A549 (cell line): ENCODE data around the gene GNB5. TPM values are rescaled to one million over a fixed set of nuclear protein-coding genes. Genes with fewer than 3 reads are reported as not detected.

ENCODE experiments used
- ATAC-seq, 2 experiments: fragments of 200-7000 bp in 1 of 2; fragments of >200 bp in 1 of 2; cut with Nextera tagmentation in 1 of 2; cut with Tn5 transposase in 1 of 2; 3 replicates each; pipeline versions ENCODE4 v1.8.0 to v1.9.1; 2018 to 2020; ENCODE audit warnings: mild to moderate bottlenecking in 1 of 2, moderate library complexity in 1 of 2
- CTCF ChIA-PET: fragments of 300-600 bp; sonication (Branson Sonifier 250); formaldehyde crosslinking; extraction: SDS; loops from one replicate; lab custom pipeline; 2021; ENCODE audit warnings: antibody characterized with exemption, inconsistent platforms; lab: Yijun Ruan, JAX
- POLR2A ChIA-PET: fragments of 350-600 bp; formaldehyde crosslinking; extraction: SDS; loops from one replicate; lab custom pipeline; 2021; ENCODE audit warnings: antibody characterized with exemption, inconsistent platforms; lab: Yijun Ruan, JAX
- DNase-seq, 2 experiments: peaks; one replicate each; pipeline versions ENCODE4 v3.0.0 to v3.0.0-alpha.2; 2011 to 2016; ENCODE audit warnings: low read depth in 1 of 2, low spot score in 1 of 2
- FAIRE-seq: peaks from 2 replicates; lab custom pipeline; 2011; peaks lifted over from hg19 to GRCh38; lab: Jason Lieb, UNC
- H3K27ac ChIP-seq, 2 experiments: fragments of >200 bp; sonication (Bioruptor Twin); formaldehyde crosslinking; 3 replicates each; pipeline ENCODE4 v1.5.1; 2016 to 2017
- H3K4me1 ChIP-seq: fragments of >200 bp; sonication (Bioruptor Twin); formaldehyde crosslinking; 3 replicates; pipeline ENCODE4 v1.6.1; 2016
- H3K4me2 ChIP-seq: fragments of >200 bp; sonication (Bioruptor Twin); formaldehyde crosslinking; 3 replicates; pipeline ENCODE4 v1.6.1; 2016
- H3K4me3 ChIP-seq: fragments of >200 bp; sonication (Bioruptor Twin); formaldehyde crosslinking; 3 replicates; pipeline ENCODE4 v1.5.1; 2016
- H3K9me3 ChIP-seq: fragments of >200 bp; sonication (Bioruptor Twin); formaldehyde crosslinking; 3 replicates; pipeline ENCODE4 v1.6.1; 2016
- CHD2 ChIP-seq: fragments of 150-350 bp; IDR thresholded peaks from 2 replicates; pipeline ENCODE4 v1.6.1; 2014; ENCODE audit warnings: low read length; ENCODE audit not compliant: partially characterized antibody
- FOXS1 ChIP-seq: fragments of 250-450 bp; sonication (Bioruptor Pico); IDR thresholded peaks from 2 replicates; pipeline ENCODE4 v1.5.0; 2020; ENCODE audit warnings: mild to moderate bottlenecking, moderate library complexity
- HOXB13 ChIP-seq: fragments of 250-450 bp; sonication (Bioruptor Pico); IDR thresholded peaks from 2 replicates; pipeline ENCODE4 v1.5.0; 2020; ENCODE audit warnings: low read depth, mild to moderate bottlenecking, moderate library complexity
- JUNB ChIP-seq: fragments of >200 bp; sonication (Bioruptor Twin); formaldehyde crosslinking; IDR thresholded peaks from 2 replicates; pipeline ENCODE4 v1.6.1; 2016
- KDM1A ChIP-seq: fragments of 200-600 bp; sonication (generic); IDR thresholded peaks from 2 replicates; pipeline ENCODE4 v1.6.1; 2016; ENCODE audit warnings: low read depth, mild to moderate bottlenecking
- MAFK ChIP-seq: fragments of 450-650 bp; IDR thresholded peaks from 2 replicates; pipeline ENCODE4 v1.6.1; 2014; ENCODE audit not compliant: partially characterized antibody
- MAX ChIP-seq: IDR thresholded peaks from 2 replicates; pipeline ENCODE4 v1.6.1; 2012
- MAZ ChIP-seq: fragments of 150-350 bp; IDR thresholded peaks from 2 replicates; pipeline ENCODE4 v1.6.1; 2014; ENCODE audit warnings: antibody characterized with exemption, low read depth, low read length, borderline replicate concordance
- NFE2L2 ChIP-seq: fragments of 150-350 bp; conservative IDR thresholded peaks from 2 replicates; pipeline ENCODE4 v1.6.1; 2014; ENCODE audit warnings: low read length
- NR3C1 ChIP-seq: fragments of >200 bp; sonication (Bioruptor Twin); formaldehyde crosslinking; IDR thresholded peaks from 3 replicates; pipeline ENCODE4 v1.6.1; 2017
- POLR2AphosphoS2 ChIP-seq: conservative IDR thresholded peaks from 2 replicates; pipeline ENCODE4 v1.6.1; 2012; ENCODE audit warnings: low read length, improper control_type of control experiment, inconsistent platforms
- REST ChIP-seq: fragments of 200-600 bp; sonication (generic); IDR thresholded peaks from 2 replicates; pipeline ENCODE4 v1.6.1; 2016; ENCODE audit warnings: antibody characterized with exemption, mild to moderate bottlenecking, moderate library complexity
- RFX5 ChIP-seq: fragments of 450-650 bp; IDR thresholded peaks from 2 replicates; pipeline ENCODE4 v1.7.1; 2014; ENCODE audit warnings: antibody characterized with exemption, mild to moderate bottlenecking, moderate library complexity
- SREBF2 ChIP-seq: fragments of 450-650 bp; IDR thresholded peaks from 2 replicates; pipeline ENCODE4 v1.6.1; 2014; ENCODE audit warnings: mild to moderate bottlenecking, moderate library complexity
- USF2 ChIP-seq: fragments of 450-650 bp; IDR thresholded peaks from 2 replicates; pipeline ENCODE4 v1.6.1; 2014; ENCODE audit warnings: antibody characterized with exemption
- ZSCAN20 ChIP-seq: fragments of 250-450 bp; sonication (Bioruptor Pico); IDR thresholded peaks from 2 replicates; pipeline ENCODE4 v1.8.0; 2022; ENCODE audit warnings: mild to moderate bottlenecking, moderate library complexity
- WGBS: methylation state at CpG from one replicate; pipeline ENCODE4 v1.1.6; 2017; ENCODE audit errors: missing lambda C conversion rate; 5-methylcytosine and 5-hydroxymethylcytosine counted together
- polyA plus RNA-seq, 4 experiments: library from polyadenylated mRNA; depleted of rRNA in 3 of 4; stranded (reverse); fragments of >200 nt; fragmentation: RNase III in 1 of 4; extraction: RNeasy Plus Mini Kit Qiagen cat#74134 plus additional on column Dnase treatment in 1 of 4; gene quantifications; 2 replicates in 3 of 4; 3 replicates in 1 of 4; pipeline ENCODE4 v1.2.3, GENCODE V29; 2011 to 2017
- TF ChIP-seq, protein P1 (sequence below): fragments of 150-350 bp; IDR thresholded peaks from 2 replicates; pipeline ENCODE4 v1.6.1; 2014; ENCODE audit warnings: low read depth, mild to moderate bottlenecking, low read length
- TF ChIP-seq, protein P2 (sequence below): IDR thresholded peaks from 2 replicates; pipeline ENCODE4 v1.6.1; 2012

The GNB5 gene
- polyA plus RNA-seq, 2 of the 4 experiments (the other 2 are of a cell fraction): 57.2 to 67.5 TPM

GRCh38 chr15:52094811-52095584, 96.2 kb downstream of the GNB5 start:
- CTCF ChIA-PET: interaction anchor here (0.9 to 1.9 kb wide), 7 partner anchors 13 to 108 kb away, joined by 3 to 15 read pairs (median 4); no protein-coding TSS in a partner anchor
- 88% methylated on average over 12 of the region's 12 CpGs for WGBS
- FAIRE-seq: peak; percentile 28
- ATAC-seq: no peak
- H3K4me3 ChIP-seq: no peak overlapping the region
- peaks cover 43% of the 10 kb centered on the region for H3K4me1 ChIP-seq
- peak overlapping the region; percentile 83 to 91 for H3K27ac ChIP-seq
- peak overlapping the region; percentile 67 for H3K4me2 ChIP-seq
- TF ChIP-seq POLR2AphosphoS2 (no peak), HOXB13 (CRISPR knock-in tag) (no peak), RFX5 (no peak), FOXS1 (no peak), NFE2L2 (no peak), SREBF2 (no peak), NR3C1 (no peak), REST (no peak), KDM1A (no peak), CHD2 (no peak), MAX (no peak), ZSCAN20 (CRISPR knock-in tag) (no peak), JUNB (no peak), USF2 (no peak), MAZ (no peak), MAFK (no peak)
- TF ChIP-seq, protein P1, sequence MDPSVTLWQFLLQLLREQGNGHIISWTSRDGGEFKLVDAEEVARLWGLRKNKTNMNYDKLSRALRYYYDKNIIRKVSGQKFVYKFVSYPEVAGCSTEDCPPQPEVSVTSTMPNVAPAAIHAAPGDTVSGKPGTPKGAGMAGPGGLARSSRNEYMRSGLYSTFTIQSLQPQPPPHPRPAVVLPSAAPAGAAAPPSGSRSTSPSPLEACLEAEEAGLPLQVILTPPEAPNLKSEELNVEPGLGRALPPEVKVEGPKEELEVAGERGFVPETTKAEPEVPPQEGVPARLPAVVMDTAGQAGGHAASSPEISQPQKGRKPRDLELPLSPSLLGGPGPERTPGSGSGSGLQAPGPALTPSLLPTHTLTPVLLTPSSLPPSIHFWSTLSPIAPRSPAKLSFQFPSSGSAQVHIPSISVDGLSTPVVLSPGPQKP: no peak
- TF ChIP-seq, protein P2, sequence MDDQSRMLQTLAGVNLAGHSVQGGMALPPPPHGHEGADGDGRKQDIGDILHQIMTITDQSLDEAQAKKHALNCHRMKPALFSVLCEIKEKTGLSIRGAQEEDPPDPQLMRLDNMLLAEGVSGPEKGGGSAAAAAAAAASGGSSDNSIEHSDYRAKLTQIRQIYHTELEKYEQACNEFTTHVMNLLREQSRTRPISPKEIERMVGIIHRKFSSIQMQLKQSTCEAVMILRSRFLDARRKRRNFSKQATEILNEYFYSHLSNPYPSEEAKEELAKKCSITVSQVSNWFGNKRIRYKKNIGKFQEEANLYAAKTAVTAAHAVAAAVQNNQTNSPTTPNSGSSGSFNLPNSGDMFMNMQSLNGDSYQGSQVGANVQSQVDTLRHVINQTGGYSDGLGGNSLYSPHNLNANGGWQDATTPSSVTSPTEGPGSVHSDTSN: no peak
- TF ChIP-seq, all 56 proteins: peak for 0
- POLR2A ChIA-PET: interaction anchor here (1.0 kb wide), 1 partner anchor 85 kb away, joined by 4 read pairs; no protein-coding TSS in a partner anchor
- DNase-seq: no peak
- peaks cover 9% of the 10 kb centered on the region; the same call in 2 of the 3 replicates for H3K9me3 ChIP-seq
